Panc1 (cell line): Measurements from ENCODE around the gene DCUN1D1.

ENCODE experiments used
- POLR2AphosphoS5 ChIP-seq: IDR thresholded peaks from 2 replicates; pipeline ENCODE4 v1.6.1; 2012; ENCODE audit warnings: mild to moderate bottlenecking, low read depth, low read length, moderate library complexity
- TCF7L2 ChIP-seq: IDR thresholded peaks from 2 replicates; pipeline ENCODE4 v1.6.1; 2011; ENCODE audit warnings: mild to moderate bottlenecking, low read depth, low read length, inconsistent platforms
- TF ChIP-seq, protein P1 (sequence below): fragments of 450-650 bp; IDR thresholded peaks from 2 replicates; pipeline ENCODE4 v1.5.1; 2017; ENCODE audit warnings: mild to moderate bottlenecking
- TF ChIP-seq, protein P2 (sequence below), 2 experiments: IDR thresholded peaks; 2 replicates each; pipeline ENCODE4 v1.6.1; 2011 to 2012; ENCODE audit warnings: low read depth in 2 of 2, control low read depth in 1 of 2, low read length in 1 of 2, mild to moderate bottlenecking in 1 of 2, moderate library complexity in 1 of 2; ENCODE audit not compliant: insufficient read depth in 1 of 2

- TF ChIP-seq POLR2AphosphoS5 (no peak), TCF7L2 (no peak)
- TF ChIP-seq, protein P1, sequence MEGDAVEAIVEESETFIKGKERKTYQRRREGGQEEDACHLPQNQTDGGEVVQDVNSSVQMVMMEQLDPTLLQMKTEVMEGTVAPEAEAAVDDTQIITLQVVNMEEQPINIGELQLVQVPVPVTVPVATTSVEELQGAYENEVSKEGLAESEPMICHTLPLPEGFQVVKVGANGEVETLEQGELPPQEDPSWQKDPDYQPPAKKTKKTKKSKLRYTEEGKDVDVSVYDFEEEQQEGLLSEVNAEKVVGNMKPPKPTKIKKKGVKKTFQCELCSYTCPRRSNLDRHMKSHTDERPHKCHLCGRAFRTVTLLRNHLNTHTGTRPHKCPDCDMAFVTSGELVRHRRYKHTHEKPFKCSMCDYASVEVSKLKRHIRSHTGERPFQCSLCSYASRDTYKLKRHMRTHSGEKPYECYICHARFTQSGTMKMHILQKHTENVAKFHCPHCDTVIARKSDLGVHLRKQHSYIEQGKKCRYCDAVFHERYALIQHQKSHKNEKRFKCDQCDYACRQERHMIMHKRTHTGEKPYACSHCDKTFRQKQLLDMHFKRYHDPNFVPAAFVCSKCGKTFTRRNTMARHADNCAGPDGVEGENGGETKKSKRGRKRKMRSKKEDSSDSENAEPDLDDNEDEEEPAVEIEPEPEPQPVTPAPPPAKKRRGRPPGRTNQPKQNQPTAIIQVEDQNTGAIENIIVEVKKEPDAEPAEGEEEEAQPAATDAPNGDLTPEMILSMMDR, result no peak
- TF ChIP-seq, protein P2, sequence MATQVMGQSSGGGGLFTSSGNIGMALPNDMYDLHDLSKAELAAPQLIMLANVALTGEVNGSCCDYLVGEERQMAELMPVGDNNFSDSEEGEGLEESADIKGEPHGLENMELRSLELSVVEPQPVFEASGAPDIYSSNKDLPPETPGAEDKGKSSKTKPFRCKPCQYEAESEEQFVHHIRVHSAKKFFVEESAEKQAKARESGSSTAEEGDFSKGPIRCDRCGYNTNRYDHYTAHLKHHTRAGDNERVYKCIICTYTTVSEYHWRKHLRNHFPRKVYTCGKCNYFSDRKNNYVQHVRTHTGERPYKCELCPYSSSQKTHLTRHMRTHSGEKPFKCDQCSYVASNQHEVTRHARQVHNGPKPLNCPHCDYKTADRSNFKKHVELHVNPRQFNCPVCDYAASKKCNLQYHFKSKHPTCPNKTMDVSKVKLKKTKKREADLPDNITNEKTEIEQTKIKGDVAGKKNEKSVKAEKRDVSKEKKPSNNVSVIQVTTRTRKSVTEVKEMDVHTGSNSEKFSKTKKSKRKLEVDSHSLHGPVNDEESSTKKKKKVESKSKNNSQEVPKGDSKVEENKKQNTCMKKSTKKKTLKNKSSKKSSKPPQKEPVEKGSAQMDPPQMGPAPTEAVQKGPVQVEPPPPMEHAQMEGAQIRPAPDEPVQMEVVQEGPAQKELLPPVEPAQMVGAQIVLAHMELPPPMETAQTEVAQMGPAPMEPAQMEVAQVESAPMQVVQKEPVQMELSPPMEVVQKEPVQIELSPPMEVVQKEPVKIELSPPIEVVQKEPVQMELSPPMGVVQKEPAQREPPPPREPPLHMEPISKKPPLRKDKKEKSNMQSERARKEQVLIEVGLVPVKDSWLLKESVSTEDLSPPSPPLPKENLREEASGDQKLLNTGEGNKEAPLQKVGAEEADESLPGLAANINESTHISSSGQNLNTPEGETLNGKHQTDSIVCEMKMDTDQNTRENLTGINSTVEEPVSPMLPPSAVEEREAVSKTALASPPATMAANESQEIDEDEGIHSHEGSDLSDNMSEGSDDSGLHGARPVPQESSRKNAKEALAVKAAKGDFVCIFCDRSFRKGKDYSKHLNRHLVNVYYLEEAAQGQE (IDR thresholded peaks at IDR 0.05; ENCODE audit: insufficient read depth in 1 of 2, low read depth in 2 of 2, low read length in 1 of 2), result no peak
Measured at GRCh38 chr3:182989566-182989965, 9.2 kb upstream of the DCUN1D1 start.
